Activated naive CD4-positive, alpha-beta T cell treated with anti-CD3 and anti-CD28 coated beads for 36 hours (primary cell): ENCODE measurements around the gene SERPINH1. TPM values are rescaled to one million over a fixed set of nuclear protein-coding genes. Genes with fewer than 3 reads are reported as not detected.

Experiments
- CTCF ChIA-PET: fragments of 350-600 bp; sonication (Branson Sonifier 250); formaldehyde crosslinking; loops from one replicate; lab custom pipeline; 2021; ENCODE audit warnings: antibody characterized with exemption; lab: Charles Lee
- DNase-seq: peaks from one replicate; pipeline ENCODE4 v3.0.0-alpha.2; 2020
- H3K27ac Mint-ChIP-seq: one replicate; pipeline ENCODE4 v1.8.0; 2021; ENCODE audit warnings: mild to moderate bottlenecking, mixed read lengths
- H3K27me3 Mint-ChIP-seq: one replicate; pipeline ENCODE4 v1.8.0; 2021; ENCODE audit warnings: low read depth, mixed read lengths
- H3K36me3 Mint-ChIP-seq: one replicate; pipeline ENCODE4 v1.8.0; 2021; ENCODE audit warnings: low read depth, mixed read lengths
- H3K4me1 Mint-ChIP-seq: one replicate; pipeline ENCODE4 v1.8.0; 2021; ENCODE audit warnings: low read depth, mixed read lengths
- H3K4me3 Mint-ChIP-seq: one replicate; pipeline ENCODE4 v1.8.0; 2021; ENCODE audit warnings: mild to moderate bottlenecking, moderate library complexity, mixed read lengths
- H3K9me3 Mint-ChIP-seq: one replicate; pipeline ENCODE4 v1.8.0; 2021; ENCODE audit warnings: mixed read lengths
- intact Hi-C: fragments of 100-400 bp; cut with micrococcal nuclease; formaldehyde crosslinking; loops from one replicate; pipeline ENCODE4 v1.15.1; 2023
- total RNA-seq, 2 experiments: library from RNA; stranded (reverse); gene quantifications; one replicate each; pipeline ENCODE4 v1.2.3, GENCODE V29; 2021

SERPINH1 gene
- total RNA-seq, 2 experiments from 2014 or later = 13.9 to 15.4 TPM

GRCh38 chr11:75547617-75548058 is 14.4 kb upstream of the SERPINH1 start:
- intact Hi-C loops = loop anchor here (1.0 to 10.0 kb wide), 5 partner anchors 30 to 221 kb away; partner anchors contain the start of gene DGAT2
- CTCF ChIA-PET = interaction anchor here (1.9 kb wide), 1 partner anchor 103 kb away, joined by 4 read pairs; no protein-coding TSS in a partner anchor
- Mint-ChIP-seq H3K27ac (no peak overlapping the region), H3K9me3 (no peaks in the 10 kb centered on the region), H3K4me1 (peaks cover 8% of the 10 kb centered on the region), H3K36me3 (no peaks in the 10 kb centered on the region), H3K4me3 (no peak overlapping the region), H3K27me3 (no peaks in the 10 kb centered on the region)
- peak; percentile 59 for DNase-seq

- Mint-ChIP-seq H3K4me3 (no peak overlapping the region), H3K36me3 (no peaks in the 10 kb centered on the region), H3K27me3 (no peaks in the 10 kb centered on the region), H3K4me1 (peaks cover 8% of the 10 kb centered on the region), H3K9me3 (no peaks in the 10 kb centered on the region), H3K27ac (no peak overlapping the region)
- CTCF ChIA-PET = interaction anchor here (0.7 to 2.3 kb wide), 11 partner anchors 11 to 149 kb away, joined by 3 to 15 read pairs (median 3); partner anchors contain the start of gene SERPINH1
- DNase-seq = no peak
- intact Hi-C loops = loop anchor here (2.0 to 10.0 kb wide), 2 partner anchors 156 to 220 kb away; partner anchors contain the start of gene DGAT2
These were observed 13.3 kb upstream of the SERPINH1 start for GRCh38 chr11:75548595-75549272.

- no peak overlapping the region for H3K4me3 Mint-ChIP-seq
These were observed 12.6 kb upstream of the SERPINH1 start for GRCh38 chr11:75549370-75549958.

GRCh38 chr11:75553182-75553581 is 8.9 kb upstream of the SERPINH1 start:
- intact Hi-C loops = no loop called here
- Mint-ChIP-seq H3K4me3 (no peak overlapping the region), H3K4me1 (peaks cover 8% of the 10 kb centered on the region), H3K27me3 (no peaks in the 10 kb centered on the region), H3K36me3 (no peaks in the 10 kb centered on the region), H3K9me3 (no peaks in the 10 kb centered on the region), H3K27ac (no peak overlapping the region)
- CTCF ChIA-PET = interaction anchor here (0.8 to 1.3 kb wide), 2 partner anchors 12 to 23 kb away, joined by 3 to 5 read pairs; no protein-coding TSS in a partner anchor
- no peak for DNase-seq

More at GRCh38 chr11:75549370-75549958, 12.6 kb upstream of the SERPINH1 start:
- peak overlapping the region; percentile 46 for H3K27ac Mint-ChIP-seq
- no peaks in the 10 kb centered on the region for H3K9me3 Mint-ChIP-seq
- intact Hi-C loops = loop anchor here (2.0 to 10.0 kb wide), 2 partner anchors 155 to 219 kb away; partner anchors contain the start of gene DGAT2
- DNase-seq = no peak
- H3K4me1 Mint-ChIP-seq = peaks cover 8% of the 10 kb centered on the region
- no peaks in the 10 kb centered on the region for H3K27me3 Mint-ChIP-seq
- CTCF ChIA-PET = interaction anchor here (0.8 to 2.3 kb wide), 4 partner anchors 10 to 150 kb away, joined by 3 to 15 read pairs (median 3); no protein-coding TSS in a partner anchor
- no peaks in the 10 kb centered on the region for H3K36me3 Mint-ChIP-seq

- Mint-ChIP-seq H3K27me3 (no peaks in the 10 kb centered on the region), H3K27ac (no peak overlapping the region), H3K9me3 (no peaks in the 10 kb centered on the region), H3K36me3 (no peaks in the 10 kb centered on the region), H3K4me1 (peaks cover 8% of the 10 kb centered on the region), H3K4me3 (no peak overlapping the region)
- DNase-seq = no peak
- intact Hi-C loops = no loop called here
- CTCF ChIA-PET = interaction anchor here (0.8 to 1.3 kb wide), 2 partner anchors 13 to 23 kb away, joined by 3 to 5 read pairs; no protein-coding TSS in a partner anchor
These were observed 8.2 kb upstream of the SERPINH1 start for GRCh38 chr11:75553889-75554257.

- H3K4me1 Mint-ChIP-seq = peaks cover 5% of the 10 kb centered on the region
- intact Hi-C loops = no loop called here
- no peak overlapping the region for H3K27ac Mint-ChIP-seq
- H3K4me3 Mint-ChIP-seq = no peak overlapping the region
- no peaks in the 10 kb centered on the region for H3K36me3 Mint-ChIP-seq
- no peak for DNase-seq
- no peaks in the 10 kb centered on the region for H3K9me3 Mint-ChIP-seq
- no peaks in the 10 kb centered on the region for H3K27me3 Mint-ChIP-seq
- CTCF ChIA-PET = interaction anchor here (0.6 to 1.3 kb wide), 2 partner anchors 22 to 37 kb away, joined by 5 read pairs; no protein-coding TSS in a partner anchor
These were observed 7.6 kb upstream of the SERPINH1 start for GRCh38 chr11:75554258-75555022.

- H3K4me3 Mint-ChIP-seq = no peak overlapping the region
- no peaks in the 10 kb centered on the region for H3K27me3 Mint-ChIP-seq
- DNase-seq = no peak
- CTCF ChIA-PET = no interaction called here
- peaks cover 1% of the 10 kb centered on the region for H3K4me1 Mint-ChIP-seq
- no peaks in the 10 kb centered on the region for H3K9me3 Mint-ChIP-seq
- intact Hi-C loops = no loop called here
- no peaks in the 10 kb centered on the region for H3K36me3 Mint-ChIP-seq
- H3K27ac Mint-ChIP-seq = no peak overlapping the region
These were observed 6.8 kb upstream of the SERPINH1 start for GRCh38 chr11:75555079-75555811.

- H3K4me1 Mint-ChIP-seq = no peaks in the 10 kb centered on the region
- H3K36me3 Mint-ChIP-seq = no peaks in the 10 kb centered on the region
- no peaks in the 10 kb centered on the region for H3K27me3 Mint-ChIP-seq
- intact Hi-C loops = no loop called here
- H3K9me3 Mint-ChIP-seq = no peaks in the 10 kb centered on the region
- CTCF ChIA-PET = no interaction called here
- H3K27ac Mint-ChIP-seq = no peak overlapping the region
- DNase-seq = no peak
- no peak overlapping the region for H3K4me3 Mint-ChIP-seq
These were observed 5.8 kb upstream of the SERPINH1 start for GRCh38 chr11:75556275-75556674.

GRCh38 chr11:75557666-75558494 is 4.2 kb upstream of the SERPINH1 start:
- Mint-ChIP-seq H3K36me3 (peaks cover 2% of the 10 kb centered on the region), H3K4me1 (peaks cover 5% of the 10 kb centered on the region), H3K9me3 (no peaks in the 10 kb centered on the region), H3K4me3 (no peak overlapping the region), H3K27ac (no peak overlapping the region), H3K27me3 (no peaks in the 10 kb centered on the region)
- DNase-seq = no peak
- intact Hi-C loops = no loop called here
- CTCF ChIA-PET = no interaction called here

- no peak for DNase-seq
These were observed 2.9 kb upstream of the SERPINH1 start for GRCh38 chr11:75558939-75559843.

More at GRCh38 chr11:75558939-75559843, 2.9 kb upstream of the SERPINH1 start:
- intact Hi-C loops = no loop called here
- Mint-ChIP-seq H3K4me3 (no peak overlapping the region), H3K36me3 (peaks cover 2% of the 10 kb centered on the region), H3K27me3 (no peaks in the 10 kb centered on the region), H3K9me3 (no peaks in the 10 kb centered on the region), H3K4me1 (peaks cover 14% of the 10 kb centered on the region), H3K27ac (no peak overlapping the region)
- CTCF ChIA-PET = interaction anchor here (0.6 to 1.5 kb wide), 5 partner anchors 10 to 171 kb away, joined by 3 to 10 read pairs (median 4); no protein-coding TSS in a partner anchor
